GM18517 (cell line): ENCODE measurements around the gene TMEM209.
"Not testable (repeated sequence)": the region's sequence is repeated elsewhere in the genome, so short reads cannot be mapped to it uniquely, and the experiment has no call there.

Source experiments
- ATAC-seq: cut with Tn5 transposase; IDR thresholded peaks from one replicate; pipeline ENCODE4 v1.9.1; 2021; ENCODE audit warnings: mild to moderate bottlenecking, moderate library complexity; ENCODE audit not compliant: unreplicated experiment

TMEM209 gene

DNA sequence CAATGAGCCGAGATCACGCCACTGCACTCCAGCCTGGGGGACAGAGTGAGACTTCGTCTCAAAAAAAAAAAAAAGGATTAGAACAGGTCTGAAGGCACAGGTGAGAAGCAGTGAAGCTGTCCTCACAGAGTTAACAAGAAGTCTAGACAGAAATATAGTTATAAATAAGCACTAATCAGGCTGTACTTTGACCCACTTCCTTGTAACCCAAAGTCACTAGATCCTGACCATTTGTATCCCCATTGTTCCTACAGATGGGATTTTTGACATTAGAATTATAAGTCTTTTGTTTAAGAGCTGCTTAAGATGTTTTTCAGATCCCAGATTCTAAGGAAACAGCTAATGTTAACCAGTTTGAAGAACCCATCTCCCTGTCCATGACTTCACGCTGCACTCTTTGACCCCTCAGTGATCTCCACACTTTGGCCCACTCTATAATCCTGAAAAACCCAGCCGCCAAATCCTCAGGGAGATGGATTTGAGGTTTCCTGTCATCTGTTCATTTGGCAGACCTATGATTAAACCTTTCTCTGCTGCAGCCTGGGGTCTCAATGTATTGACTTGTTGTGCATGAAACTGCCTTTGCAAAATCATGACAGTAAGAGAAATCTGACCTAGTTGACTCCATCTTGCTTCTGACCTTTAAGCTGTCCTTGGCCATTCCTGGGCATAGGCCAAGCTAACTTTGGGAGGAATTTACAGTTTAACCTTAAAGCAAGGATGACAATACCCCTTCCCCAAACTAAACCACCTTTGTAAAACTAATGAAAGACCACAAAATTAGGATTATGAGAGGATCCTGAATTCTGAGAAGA is 13.8 kb upstream of the TMEM209 start:
- ATAC-seq, result no peak

DNA sequence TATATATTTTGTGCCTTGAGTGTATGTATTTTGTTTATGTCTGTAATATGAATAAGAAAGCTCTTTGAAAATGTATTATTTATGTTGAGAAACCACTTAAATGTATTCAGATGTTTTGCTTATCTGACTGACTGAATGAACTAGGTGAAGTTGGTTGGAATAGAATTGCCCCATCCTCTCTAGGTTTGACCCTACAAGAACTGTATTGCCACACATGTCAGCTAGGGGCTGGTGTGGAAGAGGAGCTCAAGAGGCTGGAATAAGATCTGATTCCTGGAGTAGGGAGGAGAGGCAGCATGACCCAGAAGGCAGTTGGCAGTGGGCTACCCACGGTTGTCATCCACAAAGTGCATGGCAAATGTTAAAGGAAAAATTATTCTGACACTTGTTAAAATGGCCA is 11.5 kb upstream of the TMEM209 start:
- no peak for ATAC-seq

DNA sequence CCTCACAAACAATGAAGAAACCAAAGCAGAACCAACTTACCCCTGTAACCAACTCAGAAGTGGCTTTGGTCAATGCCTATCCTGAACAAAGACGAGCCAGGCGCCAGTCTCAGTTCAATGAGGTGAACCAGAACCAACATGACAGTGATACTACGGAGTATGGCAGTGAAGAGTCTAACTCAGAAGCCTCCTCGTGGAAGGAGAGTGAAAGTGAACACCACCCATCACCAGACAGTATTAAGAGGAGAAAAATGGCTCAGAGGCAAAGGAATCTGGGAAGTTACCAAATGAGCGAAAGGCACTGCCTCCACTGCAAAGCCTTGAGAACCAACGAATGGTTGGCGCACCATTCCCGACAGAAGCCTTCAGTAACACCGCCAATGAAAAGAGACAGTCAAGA is 10.8 kb upstream of the TMEM209 start:
- no peak for ATAC-seq

DNA sequence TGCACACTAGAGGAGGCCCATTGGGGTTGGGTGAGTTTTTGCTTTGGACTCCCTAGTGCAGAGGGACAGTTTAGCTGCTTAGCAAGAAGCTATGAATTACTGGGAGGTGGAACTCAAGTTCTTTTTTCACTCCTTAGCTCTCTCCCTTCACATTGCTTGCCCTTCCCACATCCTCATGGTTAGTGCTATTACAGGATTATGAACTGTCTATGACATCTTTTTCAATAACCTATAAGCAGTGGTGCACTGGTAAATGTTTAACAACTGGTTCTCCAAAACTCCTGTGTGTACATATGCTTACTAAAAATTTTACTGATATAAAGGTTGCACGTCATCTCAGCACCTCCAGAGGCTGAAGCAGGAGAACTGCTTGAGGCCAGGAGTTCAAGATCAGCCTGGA is 8.6 kb upstream of the TMEM209 start:
- no peak for ATAC-seq

DNA sequence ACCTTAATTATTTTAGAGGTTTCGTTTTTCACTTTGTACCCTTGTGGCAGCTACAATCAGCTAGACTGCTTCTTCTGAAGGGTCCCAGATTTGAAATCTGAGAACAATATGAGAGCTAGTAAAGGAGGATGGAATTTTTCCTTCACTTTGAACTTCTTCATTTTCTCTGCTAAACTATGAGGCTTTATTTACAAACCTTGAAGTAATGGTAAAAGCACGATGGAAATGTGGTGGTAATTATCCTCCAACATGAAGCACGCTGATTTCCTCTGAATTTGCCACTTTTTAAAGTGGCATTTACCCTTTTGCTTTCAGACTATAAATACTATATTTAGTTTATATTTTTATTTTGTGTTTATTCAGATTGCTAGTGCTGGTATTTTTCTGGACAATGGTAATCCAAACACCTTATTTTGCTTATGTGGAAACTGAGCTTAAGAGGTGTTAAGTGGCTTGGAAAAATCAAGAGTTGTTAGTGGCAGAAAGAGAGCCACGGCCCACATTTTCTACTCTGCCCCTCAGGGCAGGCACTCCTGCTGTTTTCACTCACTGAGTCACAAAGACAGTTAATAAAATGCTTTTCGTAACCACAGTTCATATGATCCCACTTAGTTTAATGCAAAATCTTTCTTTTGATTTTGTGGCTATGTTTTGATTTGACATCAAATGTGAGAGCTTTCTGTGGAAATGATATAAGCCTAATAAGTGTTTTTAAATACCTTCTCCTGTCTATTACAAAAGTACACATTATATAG is 5.2 kb upstream of the TMEM209 start:
- ATAC-seq, result no peak

DNA sequence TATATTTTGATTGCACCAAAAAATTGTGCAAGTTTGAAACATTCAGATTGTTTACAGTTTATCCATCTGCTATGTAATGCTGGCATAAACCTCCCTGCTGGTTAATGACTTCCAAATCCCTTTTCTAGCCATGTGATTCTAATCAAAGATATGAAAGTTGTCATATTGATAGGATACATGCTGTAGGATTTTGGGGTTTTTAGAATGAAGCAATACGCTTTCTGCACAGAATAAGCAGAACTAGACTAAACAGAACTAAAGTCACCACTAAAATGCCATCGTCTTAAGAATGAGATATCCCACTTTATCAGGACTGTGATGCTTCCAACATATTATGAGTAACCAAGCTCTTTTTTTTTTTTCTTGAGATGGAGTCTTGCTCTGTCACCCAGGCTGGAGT is 3.3 kb upstream of the TMEM209 start:
- ATAC-seq, result no peak

DNA sequence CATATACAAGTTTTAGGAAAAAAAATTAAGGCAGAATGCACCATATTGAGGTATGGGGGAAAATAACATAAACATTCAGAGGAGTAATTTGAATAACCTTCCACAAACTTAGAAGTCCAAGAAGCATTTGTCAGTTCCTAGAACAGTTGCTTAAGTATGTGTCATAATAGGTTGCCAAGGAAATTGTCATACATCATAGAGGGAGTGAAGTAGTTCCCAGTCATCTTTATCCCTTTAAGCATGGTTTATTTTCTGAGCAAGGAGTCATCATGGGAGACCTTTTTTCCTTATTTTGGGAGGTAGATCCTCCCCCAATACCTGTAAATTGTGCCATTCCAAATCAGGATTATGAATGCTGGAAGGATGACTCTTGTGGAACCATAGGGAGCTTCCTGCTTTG is 2.4 kb upstream of the TMEM209 start, which contains the start of gene SSMEM1:
TSS of gene SSMEM1 (plus strand) at position 219 of the 400 bp plus-strand sequence. CDS start at position 270, 51 bp downstream.
- no peak for ATAC-seq

DNA sequence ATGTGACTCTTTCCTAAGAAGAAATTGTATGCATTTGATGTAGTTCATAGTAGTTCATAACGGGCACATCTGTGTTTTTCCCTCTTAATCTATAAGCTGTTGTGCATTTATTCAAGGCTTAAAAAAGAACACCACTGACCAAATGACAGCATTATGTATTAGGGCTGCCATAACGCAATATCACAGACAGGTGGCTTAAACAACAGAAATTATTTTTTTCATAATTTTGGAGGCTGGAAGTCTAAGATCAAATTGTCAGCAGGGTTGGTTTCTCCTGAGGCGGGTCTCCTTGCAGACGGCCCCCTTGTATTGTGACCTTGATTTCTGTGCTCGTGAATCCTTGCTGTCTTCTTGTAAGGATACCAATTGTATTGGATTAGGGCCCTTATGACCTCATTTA is 1.8 kb upstream of the TMEM209 start:
- no peak for ATAC-seq

DNA sequence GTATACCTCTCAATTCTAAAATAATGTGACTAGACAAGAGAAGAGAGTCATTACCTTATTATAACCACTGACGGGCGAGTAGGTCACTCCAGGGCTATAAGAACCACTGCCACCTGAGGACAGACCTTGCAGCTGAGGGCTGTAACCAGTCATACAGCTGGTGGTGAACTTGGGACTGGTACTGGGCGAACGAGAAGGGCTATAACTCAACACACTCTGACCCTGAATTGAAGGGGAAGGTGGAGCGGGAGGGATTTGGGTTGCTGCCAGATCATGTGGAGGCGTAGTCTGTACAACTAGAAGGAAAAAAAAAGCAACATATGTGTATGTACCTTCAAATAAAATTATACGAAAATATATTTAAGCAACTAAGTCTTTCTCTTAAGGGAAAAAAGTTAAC is 3.4 kb downstream of the TMEM209 start:
- no peak for ATAC-seq

DNA sequence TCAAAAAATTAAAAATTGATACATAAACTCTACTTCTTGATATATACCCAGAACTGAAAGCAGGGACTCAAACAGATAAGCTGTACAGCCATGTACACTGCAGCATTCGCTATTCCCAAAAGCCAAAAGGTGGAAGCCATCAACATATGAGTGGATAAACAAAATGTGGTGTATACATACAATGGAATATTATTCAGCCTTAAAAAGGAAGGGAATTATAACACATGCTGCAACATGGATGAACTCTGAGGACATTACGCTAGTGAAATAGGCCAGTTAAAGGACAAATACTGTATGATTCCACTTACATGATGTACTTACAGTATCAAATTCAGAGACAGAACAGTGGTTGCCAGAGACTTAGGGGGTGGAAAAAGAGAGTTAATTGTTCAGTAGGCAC is 8.1 kb downstream of the TMEM209 start:
- no peak for ATAC-seq

DNA sequence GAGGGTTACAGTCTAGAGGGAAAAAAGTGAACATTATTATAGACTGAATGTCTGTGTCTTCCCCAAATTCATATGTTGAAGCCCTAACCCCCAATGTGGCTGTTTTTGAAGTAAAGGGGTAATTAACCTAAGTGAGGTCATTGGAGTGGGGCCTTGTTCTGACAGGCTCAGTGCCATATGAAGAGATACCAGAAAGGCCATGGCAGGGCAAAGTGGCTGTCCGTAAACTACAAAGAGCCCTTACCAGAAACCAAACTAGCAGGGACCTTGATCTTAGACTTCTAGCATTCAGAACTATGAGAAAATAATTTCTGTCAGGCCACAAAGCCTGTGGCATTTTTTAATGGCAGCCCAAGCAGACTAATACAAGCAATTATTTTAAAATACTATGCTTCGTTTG is 8.7 kb downstream of the TMEM209 start:
- ATAC-seq, result no peak

DNA sequence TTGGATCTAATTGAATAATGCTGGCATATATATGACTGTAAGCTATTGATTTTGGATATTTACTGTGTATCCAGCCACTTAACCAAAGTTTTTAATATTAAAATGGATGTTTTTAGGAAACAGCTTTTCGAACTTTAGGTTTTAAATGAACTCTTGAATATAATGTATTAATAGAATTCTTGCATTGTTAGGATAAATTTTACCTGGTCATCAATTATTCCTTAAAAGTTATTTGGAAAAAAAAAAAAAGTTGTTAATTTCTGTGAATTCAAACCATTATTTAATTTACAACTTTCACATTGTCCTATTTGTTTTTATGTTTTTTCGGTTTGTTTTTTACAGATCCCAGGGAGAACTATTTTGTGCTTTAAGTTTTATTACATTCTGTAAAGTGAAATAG is 9.8 kb downstream of the TMEM209 start:
- no peak for ATAC-seq

DNA sequence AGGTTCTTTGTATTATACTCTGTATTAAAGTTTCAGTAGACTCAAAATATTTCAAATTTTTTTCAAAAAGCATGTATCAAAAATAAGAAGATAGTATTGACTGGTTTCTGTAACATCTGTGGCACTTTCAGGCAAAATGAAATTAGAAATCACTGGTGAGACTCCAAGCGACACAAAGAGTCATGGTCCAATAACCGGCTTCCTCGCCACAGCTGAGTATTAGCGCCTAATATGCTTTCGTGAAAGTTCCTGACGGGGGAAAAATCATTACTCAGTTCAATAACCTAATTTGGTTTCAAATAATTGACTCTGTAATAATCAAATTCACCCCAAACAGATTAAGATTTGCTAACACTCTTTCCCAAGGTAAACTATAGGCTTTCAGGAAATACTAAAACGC is 13.4 kb downstream of the TMEM209 start:
- no peak for ATAC-seq

DNA sequence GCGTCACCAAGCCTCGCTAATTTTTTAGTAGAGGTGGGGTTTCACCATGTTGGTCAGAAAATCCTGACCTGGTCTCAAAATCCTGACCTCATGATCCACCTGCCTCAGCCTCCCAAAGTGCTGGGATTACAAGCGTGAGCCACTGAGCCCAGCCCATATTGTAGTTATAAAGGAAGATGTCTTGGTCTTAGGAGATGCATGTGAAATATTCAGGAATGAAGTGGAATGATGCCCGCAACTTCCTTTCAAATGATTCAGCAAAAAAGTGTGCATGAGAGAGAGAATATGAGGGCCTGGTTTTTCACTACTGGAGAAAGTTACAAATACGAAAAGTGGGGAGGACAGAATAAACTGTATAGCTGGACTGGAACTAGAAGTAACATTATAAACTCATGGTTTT is 15.9 kb downstream of the TMEM209 start:
- ATAC-seq, result no peak

DNA sequence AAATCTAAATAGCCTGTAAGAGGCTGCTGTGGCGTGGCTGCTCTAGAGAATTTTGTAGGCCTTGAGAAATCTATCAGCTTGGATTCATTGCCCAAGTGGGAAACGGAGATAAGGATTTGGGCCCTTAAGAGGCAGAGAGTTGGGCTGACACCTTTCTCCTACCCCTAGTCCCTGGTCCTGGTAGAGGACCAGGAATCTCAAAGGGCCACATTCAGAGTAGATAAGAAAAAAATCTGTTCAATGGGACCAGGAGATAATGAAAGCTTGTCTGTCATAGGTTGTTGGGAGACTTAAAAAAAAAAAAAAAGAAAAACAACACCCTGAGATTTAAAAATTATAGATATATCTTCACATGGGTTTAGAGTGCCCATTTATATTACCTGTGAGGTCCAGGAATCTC is 17.8 kb downstream of the TMEM209 start:
- no peak for ATAC-seq

DNA sequence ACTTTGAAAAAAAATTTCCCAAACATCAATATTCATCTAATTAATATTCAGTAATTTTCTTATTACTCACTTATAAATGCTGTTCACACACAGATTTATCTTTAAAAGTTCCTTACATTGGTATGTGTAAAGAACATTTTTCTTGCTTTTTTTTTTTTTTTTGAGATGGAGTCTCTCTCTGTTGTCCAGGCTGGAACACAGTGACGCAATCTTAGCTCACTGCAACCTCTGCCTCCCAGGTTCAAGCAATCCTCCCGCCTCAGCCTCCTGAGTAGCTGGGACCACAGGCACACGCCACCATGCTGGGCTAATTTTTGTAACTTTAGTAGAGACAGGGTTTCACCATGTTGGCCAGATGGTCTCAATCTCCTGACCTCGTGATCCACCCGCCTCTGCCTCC is 20.9 kb downstream of the TMEM209 start:
- not testable (repeated sequence) for ATAC-seq

DNA sequence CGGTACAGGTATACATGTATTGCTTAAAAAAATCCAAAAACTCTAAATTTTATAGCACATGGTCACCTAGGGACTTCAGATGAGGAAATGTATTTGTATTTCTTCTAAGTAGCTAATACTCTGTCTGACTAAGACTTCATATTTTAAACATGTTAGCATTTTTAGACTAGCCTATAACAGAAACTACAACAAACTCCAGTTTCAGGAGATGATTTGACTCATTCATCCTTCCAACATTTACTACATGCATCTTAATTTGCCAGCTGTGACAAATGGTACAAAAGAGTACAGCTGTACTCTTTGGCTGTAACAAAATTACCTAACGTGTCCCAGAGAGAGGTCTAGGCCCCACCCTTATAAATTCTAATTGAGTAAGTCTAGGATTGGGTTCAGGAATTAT is 22.2 kb downstream of the TMEM209 start:
- ATAC-seq, result peak; percentile 88

DNA sequence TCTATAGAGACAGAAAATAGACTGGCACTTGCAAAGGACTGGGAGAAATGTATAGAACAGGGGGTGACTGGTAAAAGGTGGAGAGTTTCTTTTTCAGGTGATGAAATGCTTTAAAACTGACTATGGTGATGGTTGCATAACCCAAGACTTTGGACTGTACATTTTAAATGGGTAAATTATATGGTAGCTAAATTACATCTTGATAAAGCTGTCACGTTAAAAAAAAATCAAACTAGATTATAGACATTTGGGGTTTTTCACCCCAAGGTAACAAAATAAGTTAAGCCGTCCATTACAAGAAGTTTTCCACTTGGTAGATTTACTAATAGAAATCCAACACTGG is 24.0 kb downstream of the TMEM209 start:
- no peak for ATAC-seq

DNA sequence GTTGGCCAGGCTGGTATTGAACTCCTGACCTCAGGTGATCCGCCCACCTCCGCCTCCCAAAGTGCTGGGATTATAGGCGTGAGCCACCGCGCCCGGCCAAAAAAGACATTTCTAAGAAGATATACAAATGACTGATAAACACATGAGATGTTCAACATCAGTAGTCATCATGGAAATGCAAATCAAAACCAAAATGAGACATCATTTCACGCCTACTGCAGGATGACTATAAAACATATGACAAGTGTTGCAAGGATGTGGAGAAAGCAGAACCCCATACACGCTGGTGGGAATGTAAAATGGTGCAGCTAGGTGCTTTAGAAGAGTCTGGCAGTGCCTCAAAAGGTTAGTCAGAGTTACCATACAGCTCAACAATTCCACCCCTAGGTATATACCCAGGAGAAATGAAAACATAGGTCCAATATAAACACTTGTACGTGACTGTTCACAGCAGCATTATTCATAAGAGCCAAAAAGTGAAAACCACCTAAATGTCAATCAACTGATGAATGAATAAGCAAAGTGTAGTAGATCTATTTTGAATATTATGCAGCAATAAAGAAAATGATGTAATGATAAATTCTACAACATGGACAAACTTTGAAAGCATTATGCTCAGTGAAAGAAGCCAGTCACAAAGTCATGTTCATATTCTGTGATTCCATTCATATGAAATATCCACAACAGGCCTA is 24.5 kb downstream of the TMEM209 start:
- no peak for ATAC-seq

DNA sequence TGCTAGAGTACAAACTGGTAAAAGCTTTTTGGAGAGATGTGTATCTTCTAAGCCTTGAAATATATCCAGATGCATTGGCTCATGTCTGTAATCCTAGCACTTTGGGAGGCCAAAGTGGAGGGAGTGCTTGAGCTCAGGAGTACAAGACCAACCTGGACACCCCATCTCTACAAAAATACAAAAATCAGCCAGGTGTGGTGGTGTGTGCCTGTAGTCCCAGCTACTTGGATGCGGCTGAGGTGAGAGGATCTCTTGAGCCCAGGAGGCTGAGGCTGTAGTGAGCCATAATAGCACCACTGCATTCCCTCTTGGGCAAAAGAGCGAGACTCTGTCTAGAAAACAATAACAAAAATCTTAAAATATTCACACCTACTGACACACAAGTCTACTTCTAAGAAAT is 25.6 kb downstream of the TMEM209 start:
- no peak for ATAC-seq

DNA sequence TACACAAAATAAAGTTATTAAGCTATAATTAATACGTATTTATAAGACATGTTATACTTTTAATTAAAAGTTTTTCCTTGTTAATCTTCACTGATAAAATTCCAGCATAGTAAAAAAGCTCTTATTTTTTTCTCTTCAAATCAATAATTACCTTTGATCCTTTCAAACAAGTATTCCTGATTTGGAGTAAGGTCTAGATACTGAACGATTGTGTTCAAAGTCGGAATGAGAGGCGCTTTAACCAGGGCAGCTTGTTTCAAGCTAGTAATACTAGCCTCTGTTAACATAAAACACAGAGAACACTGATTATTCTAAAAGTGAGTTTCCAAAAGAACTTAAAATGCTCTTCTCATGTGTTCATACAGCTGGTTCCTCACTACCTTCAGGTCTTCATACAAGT is 27.0 kb downstream of the TMEM209 start:
- no peak for ATAC-seq
